GM21825 (cell line): ENCODE measurements around the gene SLC25A36.
"Not testable (repeated sequence)": the region's sequence is repeated elsewhere in the genome, so short reads cannot be mapped to it uniquely, and the experiment has no call there.

Experiments used
- ATAC-seq: cut with Tn5 transposase; IDR thresholded peaks from one replicate; pipeline ENCODE4 v1.9.1; 2021; ENCODE audit warnings: mild to moderate bottlenecking, moderate library complexity; ENCODE audit not compliant: unreplicated experiment

SLC25A36 gene

DNA sequence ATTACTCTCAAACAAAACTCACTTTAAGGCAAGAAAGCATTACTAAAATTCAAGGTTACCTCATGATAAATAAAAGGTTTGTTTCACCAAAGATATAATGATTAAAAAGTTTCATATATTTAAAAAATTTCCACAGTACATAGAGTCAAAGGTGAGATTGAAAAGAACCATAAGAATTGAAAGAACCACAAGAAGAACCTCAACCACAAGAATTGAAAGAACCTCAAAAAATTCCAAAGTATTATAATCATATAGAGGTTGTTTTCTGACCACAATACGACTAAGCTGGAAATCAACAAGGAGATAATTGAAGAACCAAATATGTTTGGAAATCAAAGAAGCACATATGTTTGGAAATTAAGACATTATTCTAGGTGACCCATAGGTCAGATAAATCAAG is 52.7 kb downstream of the SLC25A36 start:
- no peak for ATAC-seq

DNA sequence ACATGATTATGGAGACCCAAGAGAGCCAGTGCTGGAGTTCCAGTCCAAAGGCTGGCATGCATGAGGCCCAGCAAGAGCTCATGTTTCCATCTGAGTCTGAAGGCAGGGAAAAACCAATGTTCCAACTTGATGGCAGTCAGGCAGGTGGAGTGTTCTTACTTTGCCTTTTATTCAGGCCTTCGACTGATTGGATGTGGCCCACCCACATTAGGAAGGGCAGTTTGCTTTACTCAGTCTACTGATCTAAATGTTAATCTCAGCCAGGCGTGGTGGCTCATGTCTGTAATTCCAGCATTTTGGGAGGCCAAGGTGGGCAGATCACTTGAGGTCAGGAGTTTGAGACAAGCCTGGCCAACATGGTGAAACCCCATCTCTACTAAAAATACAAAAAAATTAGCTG is 53.2 kb downstream of the SLC25A36 start:
- not testable (repeated sequence) for ATAC-seq

DNA sequence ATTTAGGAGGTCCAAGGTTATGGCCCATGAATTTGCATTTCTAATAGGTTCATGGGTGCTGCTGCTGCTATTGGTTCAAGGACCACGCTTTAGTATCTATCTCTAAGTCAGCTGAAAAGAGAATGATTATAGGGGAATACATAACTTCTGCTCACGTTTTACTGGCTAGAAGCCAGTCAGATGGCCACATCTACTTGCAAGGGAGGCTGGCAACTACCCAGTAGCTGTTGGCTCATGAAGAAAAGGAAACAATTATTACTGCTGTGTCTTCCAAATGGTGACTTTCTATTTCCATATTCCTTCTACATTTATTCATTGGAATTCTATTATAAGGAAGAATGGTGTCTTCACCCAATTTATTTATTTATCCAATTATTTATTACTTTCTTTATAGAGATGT is 54.2 kb downstream of the SLC25A36 start:
- no peak for ATAC-seq

DNA sequence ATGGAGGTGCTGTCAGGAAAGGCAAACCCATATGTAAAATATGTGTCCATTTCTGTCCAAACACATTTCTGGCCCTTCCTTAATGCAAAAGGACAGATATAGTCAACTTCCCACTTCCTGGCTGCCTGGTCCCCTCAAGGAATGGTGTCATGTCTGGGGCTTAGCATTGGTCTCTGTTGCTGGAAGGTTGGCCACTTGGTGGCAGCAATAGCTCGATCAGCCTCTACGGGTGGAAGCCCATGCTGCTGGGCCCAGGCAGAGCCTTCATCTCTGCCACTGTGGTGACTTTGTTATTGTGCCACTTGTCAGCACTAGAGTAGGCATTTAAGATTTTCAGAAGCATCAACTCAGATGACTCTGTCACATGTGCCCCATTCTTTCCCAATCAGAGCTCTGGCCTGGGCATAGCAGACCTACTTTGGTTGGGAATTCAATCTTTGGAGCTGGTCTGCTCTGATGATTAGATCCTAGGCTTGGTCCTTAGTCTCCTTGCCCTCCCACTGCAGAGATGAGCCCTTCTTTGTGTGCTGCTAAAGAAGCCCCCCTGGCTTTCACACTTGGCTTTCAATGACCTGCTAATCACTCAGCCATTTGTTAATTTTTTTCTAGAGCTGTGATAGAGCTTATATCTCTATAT is 58.5 kb downstream of the SLC25A36 start:
- peak; percentile 65 for ATAC-seq

DNA sequence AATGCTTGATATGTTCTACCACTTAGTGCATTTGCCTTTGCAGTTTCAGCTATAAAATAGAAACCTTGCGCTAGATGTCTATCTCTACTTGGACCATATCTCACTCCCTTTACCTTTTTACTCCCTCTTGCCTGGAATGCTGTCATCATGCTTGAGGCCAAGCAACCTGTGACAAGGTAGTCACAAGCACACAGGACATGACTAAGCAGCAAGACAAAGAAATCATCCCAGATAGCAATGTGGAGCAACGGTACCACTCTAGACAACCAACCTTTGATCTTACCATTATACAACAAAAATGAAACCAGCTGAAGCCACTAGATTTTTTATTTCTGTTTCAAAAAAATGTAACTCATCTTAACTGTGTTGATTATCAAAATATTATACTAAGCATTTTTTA is 59.0 kb downstream of the SLC25A36 start:
- no peak for ATAC-seq

DNA sequence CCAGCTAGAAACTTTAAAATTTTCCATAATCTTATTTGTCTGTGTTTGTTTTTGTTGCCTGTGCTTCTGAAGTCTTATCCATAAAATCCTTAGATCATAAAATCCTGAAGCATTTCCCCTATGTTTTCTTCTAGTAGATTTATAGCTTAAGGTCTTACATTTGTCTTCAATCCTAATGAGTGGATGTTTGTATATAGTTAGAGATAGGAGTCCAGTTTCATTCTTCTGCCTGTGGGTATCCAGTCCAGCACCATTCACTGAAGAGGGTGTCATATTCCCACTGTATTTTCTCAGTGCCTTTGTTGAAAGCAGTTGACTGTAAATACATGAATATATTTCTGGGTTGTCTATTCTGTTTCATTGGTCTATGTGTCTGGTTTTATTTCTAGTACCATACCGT is 64.7 kb downstream of the SLC25A36 start:
- no peak for ATAC-seq

DNA sequence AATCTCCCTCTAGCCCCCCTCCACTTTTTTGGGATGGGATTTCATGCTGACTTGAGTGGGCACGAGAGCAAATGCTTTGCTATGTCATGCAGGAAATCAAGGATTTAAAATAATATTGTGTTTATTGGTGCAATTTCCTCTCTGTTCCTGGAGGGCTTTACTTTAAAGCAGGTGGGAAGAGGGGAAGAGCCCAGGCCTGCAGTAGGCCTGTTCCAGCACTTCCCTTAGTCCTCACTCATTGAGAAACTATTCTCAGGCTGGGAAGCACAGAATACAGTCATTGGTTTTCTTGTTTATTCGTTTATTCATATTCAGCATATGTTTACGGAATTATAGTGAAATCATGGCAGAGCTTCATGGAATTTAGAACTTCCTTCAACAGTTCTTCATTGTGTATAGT is 67.9 kb downstream of the SLC25A36 start:
- ATAC-seq: no peak

DNA sequence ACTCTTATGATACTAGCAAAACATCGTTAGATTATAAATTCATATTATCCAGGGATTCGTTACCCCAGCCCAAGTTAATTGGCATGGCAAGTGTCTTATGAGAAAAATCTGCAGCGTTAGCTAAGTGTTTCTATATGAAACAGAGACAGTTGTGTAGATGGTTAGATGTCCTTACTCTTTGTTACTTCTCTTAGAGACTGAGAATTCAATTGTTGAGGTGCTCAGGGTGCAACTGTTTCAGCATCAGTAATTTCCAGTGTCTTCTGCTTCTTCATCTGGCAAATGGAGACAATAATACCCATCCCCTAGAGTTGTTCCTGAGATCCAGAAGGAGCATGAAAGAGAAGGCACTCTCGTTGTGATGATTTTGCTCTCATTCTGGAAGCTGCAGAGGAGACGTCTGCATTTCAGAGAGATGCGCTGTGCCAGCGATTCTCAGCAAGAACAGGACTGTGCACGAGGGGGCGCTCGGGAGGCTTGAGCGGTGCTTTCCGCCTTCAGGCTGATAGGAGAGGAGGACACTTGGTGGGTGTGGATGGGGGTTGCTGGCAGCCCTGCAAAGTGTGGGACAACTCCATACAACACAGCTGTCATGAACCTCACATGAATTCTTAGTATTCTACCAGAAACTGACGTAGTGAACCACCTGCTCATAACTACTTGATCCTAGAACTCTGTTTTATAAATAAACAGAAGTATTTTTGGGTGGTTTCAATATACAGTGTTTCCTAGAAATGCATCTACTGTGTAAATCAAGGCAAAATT is 69.8 kb downstream of the SLC25A36 start:
- peak; percentile 78 for ATAC-seq

DNA sequence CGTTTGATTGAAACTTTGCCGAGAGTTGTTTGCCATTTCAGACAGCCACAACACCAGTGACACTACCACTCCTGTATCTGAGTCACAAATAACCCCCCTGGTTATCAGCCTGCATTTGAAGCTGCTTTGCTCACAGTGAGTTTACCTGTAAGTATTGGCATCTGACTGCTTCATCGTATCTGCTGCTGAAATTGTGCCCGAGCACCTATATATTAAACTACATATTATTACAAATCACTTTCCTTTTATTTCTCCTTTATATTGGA is 70.3 kb downstream of the SLC25A36 start:
- ATAC-seq: no peak

DNA sequence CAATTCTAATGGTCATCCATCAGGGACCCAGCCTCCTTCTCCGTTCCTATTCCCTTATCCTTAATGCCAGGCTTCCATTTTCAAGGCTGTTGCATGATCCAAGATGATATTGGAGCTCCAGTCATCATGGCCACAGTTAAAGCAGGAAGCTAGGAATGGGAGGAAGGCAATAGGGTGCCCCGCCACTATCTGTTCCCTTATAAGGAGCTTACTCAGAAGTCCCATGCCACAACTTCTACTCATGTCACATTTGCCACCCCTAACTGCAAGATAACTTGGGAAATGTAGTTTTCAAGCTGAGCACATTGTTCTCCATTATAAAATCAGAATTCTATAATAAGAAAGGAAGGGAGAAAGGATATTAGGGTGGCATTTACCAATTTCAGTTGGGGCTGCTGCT is 70.9 kb downstream of the SLC25A36 start:
- ATAC-seq: no peak

DNA sequence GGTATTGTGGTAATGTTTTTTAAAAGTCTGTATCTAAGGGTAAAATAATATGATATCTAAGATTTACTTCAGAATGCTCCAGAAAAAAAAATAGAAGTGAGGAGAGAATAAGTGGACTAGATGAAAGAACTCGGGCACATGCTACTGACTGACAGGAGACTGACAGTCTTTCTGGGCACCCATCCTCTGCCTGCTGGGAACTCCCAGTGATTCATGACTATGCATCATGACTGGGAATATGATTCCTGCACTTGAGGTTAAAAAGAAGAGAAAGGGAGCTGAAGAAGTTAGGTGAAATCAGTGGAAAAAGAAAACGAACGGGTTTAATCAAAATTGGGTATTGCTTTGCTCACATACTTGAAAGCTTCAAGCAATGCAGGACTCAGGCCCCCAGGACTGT is 73.8 kb downstream of the SLC25A36 start:
- ATAC-seq: no peak

DNA sequence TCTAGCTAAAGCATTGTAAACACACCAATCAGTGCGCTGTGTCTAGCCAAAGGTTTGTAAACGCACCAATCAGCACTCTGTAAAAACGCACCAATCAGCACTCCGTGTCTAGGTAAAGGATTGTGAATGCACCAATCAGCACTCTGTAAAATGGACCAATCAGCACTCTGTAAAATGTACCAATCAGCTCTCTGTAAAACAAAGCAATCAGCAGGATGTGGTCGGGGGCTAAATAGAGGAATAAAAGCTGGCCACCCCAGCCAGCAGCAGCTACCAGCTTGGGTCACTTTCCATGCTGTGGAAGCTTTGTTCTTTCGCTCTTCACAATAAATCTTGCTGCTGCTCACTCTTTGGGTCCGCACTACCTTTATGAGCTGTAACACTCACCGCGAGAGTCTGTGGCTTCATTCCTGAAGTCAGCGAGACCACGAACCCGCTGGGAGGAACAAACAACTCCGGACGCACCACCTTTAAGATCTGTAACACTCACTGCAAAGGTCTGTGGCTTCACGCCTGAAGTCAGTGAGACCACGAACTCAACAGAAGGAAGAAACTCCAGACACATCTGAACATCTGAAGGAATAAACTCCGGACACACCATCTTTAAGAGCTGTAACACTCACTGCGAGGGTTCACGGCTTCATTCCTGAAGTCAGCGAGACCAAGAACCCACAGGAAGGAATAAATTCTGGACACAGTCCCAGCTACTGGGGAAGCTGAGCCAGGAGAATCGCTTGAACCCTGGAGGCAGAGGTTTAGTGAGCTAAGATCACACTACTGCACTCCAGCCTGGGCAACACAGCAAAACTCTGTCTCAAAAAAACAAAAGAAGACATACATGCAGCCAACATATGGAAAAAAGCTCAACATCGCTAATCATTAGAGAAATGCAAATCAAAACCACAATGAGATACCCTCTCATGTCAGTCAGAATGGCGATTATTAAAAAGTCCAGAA is 76.0 kb downstream of the SLC25A36 start:
- not testable (repeated sequence) for ATAC-seq

DNA sequence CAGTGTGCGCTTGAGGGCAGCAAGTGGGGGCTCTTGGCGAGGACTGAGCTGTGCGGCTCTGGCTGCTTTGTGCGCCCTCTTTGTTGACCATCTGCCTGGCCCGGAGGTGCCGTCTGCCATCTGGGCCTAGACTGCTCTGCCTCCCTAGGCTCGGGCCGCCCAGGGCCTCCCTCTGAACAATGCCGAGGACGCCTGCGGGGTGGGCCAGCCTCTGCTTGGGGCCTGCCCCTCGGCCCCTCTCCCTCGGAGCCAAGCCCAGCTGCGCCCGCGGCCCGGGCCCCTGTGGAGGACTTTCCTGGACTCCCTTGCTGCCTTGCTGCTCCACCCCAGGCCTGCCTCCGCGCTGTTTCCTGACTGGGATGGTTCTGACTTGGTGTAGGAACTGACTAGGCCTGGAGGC is 77.6 kb downstream of the SLC25A36 start:
- ATAC-seq: no peak

DNA sequence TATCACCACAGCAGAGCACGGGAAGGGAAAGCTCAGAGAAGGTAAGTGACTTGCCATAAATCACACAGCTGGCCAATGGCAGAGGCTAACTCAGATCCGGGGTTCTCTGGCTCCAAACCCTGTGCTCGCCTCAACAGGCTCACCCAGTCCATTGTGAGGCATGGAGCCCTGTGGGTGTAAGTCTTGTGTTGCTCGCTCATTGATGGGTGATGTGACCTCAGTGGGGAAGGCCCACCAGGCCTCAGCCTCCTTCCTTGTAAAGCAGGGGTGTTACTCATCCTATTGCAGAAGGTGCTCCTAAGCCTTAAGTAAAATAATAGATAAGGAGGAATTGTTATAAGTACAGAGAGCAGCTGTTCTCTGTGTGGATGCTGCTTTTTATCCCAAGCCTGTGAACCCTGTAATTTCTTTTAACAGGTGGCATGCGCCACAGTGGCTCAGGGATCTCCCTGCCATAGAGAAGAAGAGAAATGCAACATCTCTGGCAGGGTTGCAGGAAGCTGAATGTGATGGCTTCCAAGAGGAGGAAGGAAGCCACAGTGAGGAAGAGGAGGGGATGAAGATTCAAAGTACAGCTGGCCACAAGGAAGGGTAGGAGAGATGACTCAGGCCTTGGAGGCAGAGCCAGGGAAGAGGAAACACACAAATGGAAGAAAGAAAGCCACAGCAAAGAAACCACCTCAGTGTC is 78.7 kb downstream of the SLC25A36 start:
- no peak for ATAC-seq

DNA sequence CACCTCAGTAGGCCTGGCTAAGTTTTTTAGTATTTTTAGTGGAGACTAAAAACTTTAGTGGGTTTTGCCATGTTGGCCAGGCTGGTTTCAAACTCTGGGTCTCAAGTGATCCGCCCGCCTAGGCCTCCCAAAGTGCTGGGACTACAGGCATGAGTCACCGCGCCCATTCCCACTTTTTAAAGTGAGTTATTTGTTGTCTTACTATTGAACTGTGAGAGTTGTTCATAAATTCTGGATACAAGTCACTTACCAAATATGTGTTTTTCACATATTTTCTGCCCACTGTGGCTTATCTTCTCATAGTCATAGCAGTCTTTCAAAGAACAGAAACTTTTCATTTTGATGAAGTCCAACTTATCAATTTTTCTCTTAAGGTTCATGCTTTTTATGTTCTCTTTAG is 79.6 kb downstream of the SLC25A36 start:
- no peak for ATAC-seq
